H9 (cell line): Measurements from ENCODE around the gene WDR7. TPM values are rescaled to one million over a fixed set of nuclear protein-coding genes. Genes with fewer than 3 reads are reported as not detected.

Source experiments
- DNase-seq: peaks from one replicate; pipeline ENCODE4 v3.0.0-alpha.2; 2017
- H2AFZ ChIP-seq: one replicate; pipeline ENCODE4 v1.6.1; 2013; ENCODE audit warnings: mild to moderate bottlenecking, low read length, control low read depth, moderate library complexity
- H2AK5ac ChIP-seq: 2 replicates; pipeline ENCODE4 v1.6.1; 2013; ENCODE audit warnings: low read length, control low read depth, mixed read lengths; ENCODE audit not compliant: insufficient read length
- H2BK120ac ChIP-seq: one replicate; pipeline ENCODE4 v1.6.1; 2013; ENCODE audit warnings: low read depth, mild to moderate bottlenecking, low read length, control low read depth, inconsistent platforms; ENCODE audit not compliant: poor library complexity, severe bottlenecking
- H2BK12ac ChIP-seq: 2 replicates; pipeline ENCODE4 v1.6.1; 2013; ENCODE audit warnings: low read length, control low read depth, mixed read lengths, low read depth; ENCODE audit not compliant: insufficient read length
- H2BK15ac ChIP-seq: 2 replicates; pipeline ENCODE4 v1.6.1; 2013; ENCODE audit warnings: low read depth, low read length, control low read depth
- H2BK20ac ChIP-seq: one replicate; pipeline ENCODE4 v1.6.1; 2013; ENCODE audit warnings: low read depth, mild to moderate bottlenecking, low read length, control low read depth, inconsistent platforms; ENCODE audit not compliant: poor library complexity, severe bottlenecking
- H2BK5ac ChIP-seq: 2 replicates; pipeline ENCODE4 v1.6.1; 2013; ENCODE audit warnings: low read length, control low read depth, mixed read lengths; ENCODE audit not compliant: insufficient read length
- H3K14ac ChIP-seq: 2 replicates; pipeline ENCODE4 v1.6.1; 2013; ENCODE audit warnings: low read length, control low read depth; ENCODE audit not compliant: insufficient read depth
- H3K18ac ChIP-seq: 2 replicates; pipeline ENCODE4 v1.6.1; 2013; ENCODE audit warnings: low read depth, mild to moderate bottlenecking, mixed read lengths, low read length, control low read depth; ENCODE audit not compliant: insufficient read length
- H3K23ac ChIP-seq: 2 replicates; pipeline ENCODE4 v1.6.1; 2013; ENCODE audit warnings: low read length, control low read depth, mixed read lengths, low read depth; ENCODE audit not compliant: insufficient read length
- H3K23me2 ChIP-seq: 2 replicates; pipeline ENCODE4 v1.6.1; 2013; ENCODE audit warnings: low read depth, mild to moderate bottlenecking, mixed read lengths, low read length, control low read depth; ENCODE audit not compliant: insufficient read length, poor library complexity, severe bottlenecking
- H3K27ac ChIP-seq: 2 replicates; pipeline ENCODE4 v1.5.1; 2013; ENCODE audit warnings: low read length, control low read depth, mixed read lengths, low read depth; ENCODE audit not compliant: insufficient read length
- H3K27me3 ChIP-seq: 2 replicates; pipeline ENCODE4 v1.6.1; 2013; ENCODE audit warnings: low read length, control low read depth, inconsistent platforms; ENCODE audit not compliant: insufficient read depth
- H3K4ac ChIP-seq: 2 replicates; pipeline ENCODE4 v1.6.1; 2013; ENCODE audit warnings: low read depth, mild to moderate bottlenecking, control low read depth, inconsistent platforms, low read length, moderate library complexity
- H3K4me1 ChIP-seq: 2 replicates; pipeline ENCODE4 v1.6.1; 2013; ENCODE audit warnings: low read length, control low read depth, inconsistent platforms; ENCODE audit not compliant: insufficient read depth
- H3K4me2 ChIP-seq: 2 replicates; pipeline ENCODE4 v1.6.1; 2013; ENCODE audit warnings: low read length, control low read depth, mixed read lengths; ENCODE audit not compliant: insufficient read length, insufficient read depth
- H3K56ac ChIP-seq: 2 replicates; pipeline ENCODE4 v1.6.1; 2013; ENCODE audit warnings: low read depth, mild to moderate bottlenecking, mixed read lengths, low read length, control low read depth; ENCODE audit not compliant: insufficient read length
- H3K79me1 ChIP-seq: 2 replicates; pipeline ENCODE4 v1.6.1; 2013; ENCODE audit warnings: low read depth, mild to moderate bottlenecking, moderate library complexity, low read length, control low read depth, inconsistent platforms; ENCODE audit not compliant: insufficient read depth, poor library complexity, severe bottlenecking
- H3K79me2 ChIP-seq: 2 replicates; pipeline ENCODE4 v1.6.1; 2013; ENCODE audit warnings: low read length, control low read depth, inconsistent platforms; ENCODE audit not compliant: insufficient read depth
- H3K9ac ChIP-seq: 2 replicates; pipeline ENCODE4 v1.6.1; 2013; ENCODE audit warnings: low read length, control low read depth, mixed read lengths; ENCODE audit not compliant: insufficient read length; ENCODE audit errors: extremely low read depth
- H3K9me3 ChIP-seq: one replicate; pipeline ENCODE4 v1.6.1; 2013; ENCODE audit warnings: low read depth, low read length, inconsistent platforms; ENCODE audit not compliant: control insufficient read depth
- H3T11ph ChIP-seq: one replicate; pipeline ENCODE4 v1.6.1; 2013; ENCODE audit warnings: mild to moderate bottlenecking, low read length, control low read depth, inconsistent platforms
- H4K20me1 ChIP-seq: one replicate; pipeline ENCODE4 v1.6.1; 2013; ENCODE audit not compliant: control insufficient read depth, insufficient read length, insufficient read depth
- H4K5ac ChIP-seq: 2 replicates; pipeline ENCODE4 v1.6.1; 2013; ENCODE audit warnings: low read depth, mild to moderate bottlenecking, mixed read lengths, low read length, control low read depth; ENCODE audit not compliant: insufficient read length
- H4K8ac ChIP-seq: replicated peaks from 2 replicates; pipeline ENCODE4 v1.6.1; 2013; ENCODE audit warnings: low read length, control low read depth, mixed read lengths, low read depth; ENCODE audit not compliant: insufficient read length
- H4K91ac ChIP-seq: 2 replicates; pipeline ENCODE4 v1.6.1; 2013; ENCODE audit warnings: low read depth, mild to moderate bottlenecking, moderate library complexity, mixed read lengths, low read length, control low read depth; ENCODE audit not compliant: insufficient read length
- H3K27ac Mint-ChIP-seq, 3 experiments: 2 replicates in 2 of 3; 3 replicates in 1 of 3; pipeline ENCODE4 v1.8.0; 2020 to 2021; ENCODE audit warnings: mixed read lengths in 3 of 3, mild to moderate bottlenecking in 1 of 3, moderate library complexity in 1 of 3
- H3K27me3 Mint-ChIP-seq: 2 replicates; pipeline ENCODE4 v1.8.0; 2021; ENCODE audit warnings: low read depth, mild to moderate bottlenecking, moderate library complexity, mixed read lengths
- H3K36me3 Mint-ChIP-seq, 3 experiments: 2 replicates in 2 of 3; 3 replicates in 1 of 3; pipeline ENCODE4 v1.8.0; 2020 to 2021; ENCODE audit warnings: low read depth in 3 of 3, mixed read lengths in 3 of 3; ENCODE audit not compliant: insufficient read depth in 1 of 3
- H3K4me1 Mint-ChIP-seq, 2 experiments: 2 replicates each; pipeline ENCODE4 v1.8.0; 2020; ENCODE audit warnings: mixed read lengths in 2 of 2
- H3K4me3 Mint-ChIP-seq, 2 experiments: 2 replicates in 1 of 2; 3 replicates in 1 of 2; pipeline ENCODE4 v1.8.0; 2020 to 2021; ENCODE audit warnings: mild to moderate bottlenecking in 2 of 2, mixed read lengths in 2 of 2, moderate library complexity in 1 of 2
- H3K9me3 Mint-ChIP-seq, 2 experiments: 2 replicates in 1 of 2; 3 replicates in 1 of 2; pipeline ENCODE4 v1.8.0; 2020; ENCODE audit warnings: mild to moderate bottlenecking in 2 of 2, mixed read lengths in 2 of 2, moderate library complexity in 1 of 2
- WGBS: extraction: QIAGEN DNeasy Blood & Tissue Kit; methylation state at CpG from one replicate; pipeline ENCODE4 v1.1.7; 2013; ENCODE audit warnings: missing lambda C conversion rate, low lambda C conversion rate, mixed read lengths; ENCODE audit not compliant: insufficient read length; ENCODE audit errors: extremely low coverage; 5-methylcytosine and 5-hydroxymethylcytosine counted together
- total RNA-seq: library from RNA; stranded (reverse); gene quantifications from 2 replicates; pipeline ENCODE4 v1.2.1, GENCODE V29; 2021
- TF ChIP-seq, protein P1 (sequence below): fragments of 200-600 bp; sonication (generic); conservative IDR thresholded peaks from 3 replicates; pipeline ENCODE4 v1.8.0; 2021; ENCODE audit warnings: antibody characterized with exemption, mild to moderate bottlenecking

WDR7 gene
- total RNA-seq, 1 experiment from 2014 or later = 14.8 TPM

- Histone ChIP-seq H4K20me1 (no peaks in the 10 kb centered on the region), H3K56ac (no peak overlapping the region), H3K79me2 (no peaks in the 10 kb centered on the region), H3K23me2 (no peaks in the 10 kb centered on the region), H2AFZ (no peak overlapping the region), H4K5ac (no peak overlapping the region), H3K27me3 (no peaks in the 10 kb centered on the region), H3K18ac (no peak overlapping the region), H3T11ph (no peak overlapping the region), H3K4ac (no peak overlapping the region), H2BK20ac (no peak overlapping the region), H3K4me2 (no peak overlapping the region), H4K8ac (no peak overlapping the region), H2BK120ac (no peak overlapping the region), H2BK5ac (no peak overlapping the region), H3K14ac (no peak overlapping the region), H3K9me3 (no peaks in the 10 kb centered on the region), H3K79me1 (no peaks in the 10 kb centered on the region), H3K23ac (no peak overlapping the region), H2BK12ac (no peak overlapping the region), H2BK15ac (no peak overlapping the region), H3K9ac (no peak overlapping the region), H4K91ac (no peak overlapping the region), H3K4me1 (no peaks in the 10 kb centered on the region), H2AK5ac (no peak overlapping the region), H3K27ac (no peak overlapping the region)
- no peaks in the 10 kb centered on the region; a peak in 1 of 4 replicates for H3K4me1 Mint-ChIP-seq
- TF ChIP-seq, protein P1, sequence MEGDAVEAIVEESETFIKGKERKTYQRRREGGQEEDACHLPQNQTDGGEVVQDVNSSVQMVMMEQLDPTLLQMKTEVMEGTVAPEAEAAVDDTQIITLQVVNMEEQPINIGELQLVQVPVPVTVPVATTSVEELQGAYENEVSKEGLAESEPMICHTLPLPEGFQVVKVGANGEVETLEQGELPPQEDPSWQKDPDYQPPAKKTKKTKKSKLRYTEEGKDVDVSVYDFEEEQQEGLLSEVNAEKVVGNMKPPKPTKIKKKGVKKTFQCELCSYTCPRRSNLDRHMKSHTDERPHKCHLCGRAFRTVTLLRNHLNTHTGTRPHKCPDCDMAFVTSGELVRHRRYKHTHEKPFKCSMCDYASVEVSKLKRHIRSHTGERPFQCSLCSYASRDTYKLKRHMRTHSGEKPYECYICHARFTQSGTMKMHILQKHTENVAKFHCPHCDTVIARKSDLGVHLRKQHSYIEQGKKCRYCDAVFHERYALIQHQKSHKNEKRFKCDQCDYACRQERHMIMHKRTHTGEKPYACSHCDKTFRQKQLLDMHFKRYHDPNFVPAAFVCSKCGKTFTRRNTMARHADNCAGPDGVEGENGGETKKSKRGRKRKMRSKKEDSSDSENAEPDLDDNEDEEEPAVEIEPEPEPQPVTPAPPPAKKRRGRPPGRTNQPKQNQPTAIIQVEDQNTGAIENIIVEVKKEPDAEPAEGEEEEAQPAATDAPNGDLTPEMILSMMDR = no peak
- WGBS = no CpG with 5 or more reads among the region's 1 CpG
- no peaks in the 10 kb centered on the region for H3K9me3 Mint-ChIP-seq
- H3K36me3 Mint-ChIP-seq = no peaks in the 10 kb centered on the region
- no peak overlapping the region for H3K27ac Mint-ChIP-seq
- H3K4me3 Mint-ChIP-seq = no peak overlapping the region
- DNase-seq = no peak
- H3K27me3 Mint-ChIP-seq = no peaks in the 10 kb centered on the region
Observed at GRCh38 chr18:56803051-56803450, 151.9 kb downstream of the WDR7 start.
